SK-N-SH (cell line): ENCODE data around the gene TELO2. TPM values are rescaled to one million over a fixed set of nuclear protein-coding genes. Genes with fewer than 3 reads are reported as not detected.

Source experiments
- CTCF ChIA-PET: fragments of 300-600, 350-600 bp; formaldehyde crosslinking; extraction: SDS; loops from one replicate; lab custom pipeline; 2021; lab: Yijun Ruan, JAX
- POLR2A ChIA-PET: fragments of 350-600 bp; sonication (Branson Sonifier 250); formaldehyde crosslinking; extraction: SDS; loops from one replicate; lab custom pipeline; 2020; ENCODE audit warnings: antibody characterized with exemption, inconsistent platforms; lab: Yijun Ruan, JAX
- DNase-seq: peaks from one replicate; pipeline ENCODE4 v3.0.0; 2012
- H2AFZ ChIP-seq: fragments of 200-600 bp; sonication (generic); 2 replicates; pipeline ENCODE4 v1.8.1; 2016; ENCODE audit warnings: antibody characterized with exemption, mild to moderate bottlenecking, low read depth
- H3F3A ChIP-seq: fragments of 200-600 bp; sonication (generic); replicated peaks from 2 replicates; pipeline ENCODE3; 2016; ENCODE audit warnings: antibody characterized with exemption, mild to moderate bottlenecking; ENCODE audit not compliant: insufficient read depth
- H3K27ac ChIP-seq, 2 experiments: fragments of 200-500 bp in 1 of 2; fragments of 200-600 bp in 1 of 2; sonication (Bioruptor generic) in 1 of 2; sonication (generic), shearing (Covaris generic) in 1 of 2; 2 replicates each; pipeline versions ENCODE4 v1.5.1 to v1.6.1; 2014 to 2016; ENCODE audit warnings: low read depth in 2 of 2, inconsistent platforms in 1 of 2, low read length in 1 of 2, mild to moderate bottlenecking in 1 of 2, mixed read lengths in 1 of 2
- H3K27me3 ChIP-seq: fragments of 200-600 bp; sonication (generic), shearing (Covaris generic); 2 replicates; pipeline ENCODE4 v1.6.1; 2016; ENCODE audit warnings: mixed run types; ENCODE audit not compliant: insufficient read depth
- H3K36me3 ChIP-seq, 2 experiments: fragments of 200-500 bp in 1 of 2; fragments of 200-600 bp in 1 of 2; sonication (Bioruptor generic) in 1 of 2; sonication (generic) in 1 of 2; replicated peaks in 1 of 2; 2 replicates each; pipeline versions ENCODE3 to v1.5.1; 2014 to 2016; ENCODE audit warnings: low read length in 1 of 2, mild to moderate bottlenecking in 1 of 2; ENCODE audit not compliant: insufficient read depth in 2 of 2, control insufficient read depth in 1 of 2
- H3K4me1 ChIP-seq, 2 experiments: fragments of 200-500 bp in 1 of 2; fragments of 200-600 bp in 1 of 2; sonication (Bioruptor generic) in 1 of 2; sonication (generic), shearing (Covaris generic) in 1 of 2; 2 replicates each; pipeline versions ENCODE4 v1.5.1 to v1.6.1; 2014 to 2016; ENCODE audit warnings: low read depth in 1 of 2, low read length in 1 of 2, mixed run types in 1 of 2; ENCODE audit not compliant: insufficient read depth in 2 of 2, control insufficient read depth in 1 of 2
- H3K4me2 ChIP-seq: fragments of 200-600 bp; sonication (generic), shearing (Covaris generic); 2 replicates; pipeline ENCODE4 v1.6.1; 2017; ENCODE audit warnings: mixed run types
- H3K4me3 ChIP-seq, 2 experiments: fragments of 200-500 bp in 1 of 2; fragments of 200-600 bp in 1 of 2; sonication (Bioruptor generic) in 1 of 2; sonication (generic), shearing (Covaris generic) in 1 of 2; 2 replicates each; pipeline versions ENCODE4 v1.5.1 to v1.8.1; 2014 to 2016; ENCODE audit warnings: low read depth in 2 of 2, inconsistent platforms in 1 of 2, low read length in 1 of 2, mild to moderate bottlenecking in 1 of 2, mixed read lengths in 1 of 2, moderate library complexity in 1 of 2
- H3K79me2 ChIP-seq: fragments of 200-600 bp; sonication (generic); 2 replicates; pipeline ENCODE4 v1.8.1; 2017; ENCODE audit warnings: mild to moderate bottlenecking; ENCODE audit not compliant: insufficient read depth
- H3K9ac ChIP-seq: fragments of 200-600 bp; sonication (generic); 2 replicates; pipeline ENCODE4 v1.6.1; 2017; ENCODE audit warnings: mixed run types
- H3K9me2 ChIP-seq: fragments of 200-600 bp; sonication (generic); 2 replicates; pipeline ENCODE4 v1.6.1; 2017; ENCODE audit warnings: mixed run types
- H3K9me3 ChIP-seq: fragments of 200-600 bp; sonication (generic); 2 replicates; pipeline ENCODE4 v1.6.1; 2017; ENCODE audit warnings: mixed run types, mild to moderate bottlenecking, moderate library complexity
- H4K20me1 ChIP-seq: fragments of 200-600 bp; sonication (generic); 2 replicates; pipeline ENCODE4 v1.6.1; 2017; ENCODE audit warnings: mild to moderate bottlenecking, mixed run types; ENCODE audit not compliant: insufficient read depth
- CHD2 ChIP-seq: fragments of 150-350 bp; IDR thresholded peaks from 2 replicates; pipeline ENCODE4 v1.6.1; 2018; ENCODE audit warnings: low read length; ENCODE audit not compliant: partially characterized antibody
- CTCF ChIP-seq: fragments of 200-600 bp; sonication (generic); IDR thresholded peaks from 2 replicates; pipeline ENCODE4 v1.6.1; 2017; ENCODE audit warnings: antibody characterized with exemption, mild to moderate bottlenecking, moderate library complexity
- ELF1 ChIP-seq: IDR thresholded peaks from 2 replicates; pipeline ENCODE4 v1.4.0; 2012
- EP300 ChIP-seq, 2 experiments: IDR thresholded peaks; 2 replicates each; pipeline versions ENCODE4 v1.4.0 to v1.6.1; 2012; ENCODE audit warnings: borderline replicate concordance in 1 of 2, low read depth in 1 of 2, low read length in 1 of 2
- EZH2phosphoT487 ChIP-seq: fragments of 200-600 bp; sonication (generic); IDR thresholded peaks from 2 replicates; pipeline ENCODE4 v1.6.1; 2017; ENCODE audit warnings: low read depth, mixed run types, mild to moderate bottlenecking, antibody characterized with exemption, moderate library complexity, borderline replicate concordance
- FOSL2 ChIP-seq: IDR thresholded peaks from 2 replicates; pipeline ENCODE4 v1.4.0; 2012; ENCODE audit warnings: low read depth, mild to moderate bottlenecking, moderate library complexity, borderline replicate concordance
- FOXM1 ChIP-seq: IDR thresholded peaks from 2 replicates; pipeline ENCODE4 v1.4.0; 2012; ENCODE audit warnings: low read depth, mild to moderate bottlenecking
- GABPA ChIP-seq: IDR thresholded peaks from 2 replicates; pipeline ENCODE4 v1.4.0; 2012; ENCODE audit warnings: low read depth, mild to moderate bottlenecking
- IRF3 ChIP-seq: fragments of 150-350 bp; IDR thresholded peaks from 2 replicates; pipeline ENCODE4 v1.6.1; 2016; ENCODE audit warnings: mild to moderate bottlenecking, low read depth, low read length
- MAX ChIP-seq: IDR thresholded peaks from 2 replicates; pipeline ENCODE4 v1.4.0; 2012; ENCODE audit warnings: low read depth
- MEF2A ChIP-seq: IDR thresholded peaks from 2 replicates; pipeline ENCODE4 v1.4.0; 2012; ENCODE audit warnings: low read depth, borderline replicate concordance
- MXI1 ChIP-seq: IDR thresholded peaks from 2 replicates; pipeline ENCODE4 v1.6.1; 2012; ENCODE audit warnings: mild to moderate bottlenecking, low read depth, low read length, improper control_type of control experiment
- POLR2AphosphoS5 ChIP-seq: IDR thresholded peaks from 2 replicates; pipeline ENCODE4 v1.6.1; 2012; ENCODE audit warnings: low read depth, low read length
- RCOR1 ChIP-seq: fragments of 150-350 bp; IDR thresholded peaks from 2 replicates; pipeline ENCODE4 v1.6.1; 2017; ENCODE audit warnings: antibody characterized with exemption, low read length
- RFX5 ChIP-seq: IDR thresholded peaks from 2 replicates; pipeline ENCODE4 v1.6.1; 2012; ENCODE audit warnings: mild to moderate bottlenecking, improper control_type of control experiment, low read length
- TCF12 ChIP-seq: IDR thresholded peaks from 2 replicates; pipeline ENCODE4 v1.4.0; 2012
- USF1 ChIP-seq: IDR thresholded peaks from 2 replicates; pipeline ENCODE4 v1.4.0; 2012; ENCODE audit warnings: low read depth, borderline replicate concordance
- USF2 ChIP-seq: fragments of 150-350 bp; IDR thresholded peaks from 2 replicates; pipeline ENCODE4 v1.6.1; 2017; ENCODE audit warnings: antibody characterized with exemption, low read length, low read depth, borderline replicate concordance
- WGBS: methylation state at CpG from one replicate; pipeline ENCODE4 v1.1.6; 2017; ENCODE audit warnings: low lambda C conversion rate; 5-methylcytosine and 5-hydroxymethylcytosine counted together
- polyA plus RNA-seq, 3 experiments: library from polyadenylated mRNA; depleted of rRNA; stranded (reverse); fragments of >200 nt; gene quantifications; 2 replicates each; pipeline ENCODE4 v1.2.3, GENCODE V29; 2012

TELO2 gene
- polyA plus RNA-seq, 1 of the 3 experiments (the other 2 are of a cell fraction) = 24.2 TPM

- no peaks in the 10 kb centered on the region for H3K27me3 ChIP-seq
- H3K4me1 ChIP-seq = peaks cover 0 to 5% of the 10 kb centered on the region in 2 experiments; a peak in 1 of 4 replicates
- POLR2A ChIA-PET = no interaction called here
- H3K4me2 ChIP-seq = no peak overlapping the region
- H3K36me3 ChIP-seq = no peaks in the 10 kb centered on the region
- H3K27ac ChIP-seq = no peak overlapping the region
- TF ChIP-seq MEF2A = no peak
- TF ChIP-seq FOXM1 = no peak
- no peak for TF ChIP-seq MXI1
- no peak for TF ChIP-seq RCOR1
- TF ChIP-seq EP300 (IDR thresholded peaks at IDR 0.05; ENCODE audit: borderline replicate concordance in 1 of 2, low read depth in 1 of 2, low read length in 1 of 2) = no peak
- TF ChIP-seq ELF1 = no peak
- TF ChIP-seq TCF12 = no peak
- no peak for TF ChIP-seq GABPA
- no peak for TF ChIP-seq FOSL2
- no peak for TF ChIP-seq IRF3
- TF ChIP-seq USF2 = no peak
- no peak for TF ChIP-seq POLR2AphosphoS5
- no peak for TF ChIP-seq CTCF
- no peak for TF ChIP-seq CHD2
- no peak for TF ChIP-seq RFX5
- TF ChIP-seq EZH2phosphoT487 = no peak
- TF ChIP-seq MAX = no peak
- TF ChIP-seq USF1 = no peak
- H3K4me3 ChIP-seq = no peak overlapping the region
- H4K20me1 ChIP-seq = no peaks in the 10 kb centered on the region
- H3K79me2 ChIP-seq = no peaks in the 10 kb centered on the region
- H3K9ac ChIP-seq = no peak overlapping the region
- H2AFZ ChIP-seq = no peak overlapping the region
- H3K9me3 ChIP-seq = no peaks in the 10 kb centered on the region
- DNase-seq = no peak
- WGBS = 73% methylated on average over 24 of the region's 39 CpGs
- H3F3A ChIP-seq = no peaks in the 10 kb centered on the region
- CTCF ChIA-PET = no interaction called here
- H3K9me2 ChIP-seq = no peaks in the 10 kb centered on the region
Measured at GRCh38 chr16:1487395-1488053, 5.6 kb upstream of the TELO2 start.
